Naive thymus-derived CD8-positive, alpha-beta T cell (primary cell): ENCODE measurements around the gene TNNC1. TPM values are rescaled to one million over a fixed set of nuclear protein-coding genes. Genes with fewer than 3 reads are reported as not detected.

Experiments used
- ATAC-seq, 2 donors: fragments of 150-1000 bp; cut with Tn5 transposase in 1 of 2; sonication (Bioruptor Pico), chemical (Tn5 transposase) in 1 of 2; 1 replicate in 1 of 2; 2 replicates in 1 of 2; pipeline ENCODE4 v1.10.0; 2021; ENCODE audit warnings: mild to moderate bottlenecking in 2 of 2, moderate library complexity in 2 of 2
- POLR2A ChIA-PET: fragments of 350-600 bp; sonication (Branson Sonifier 250); formaldehyde crosslinking; loops from one replicate; lab custom pipeline; 2021; ENCODE audit warnings: antibody characterized with exemption; lab: Charles Lee
- DNase-seq, 10 donors: peaks; one replicate each; pipeline versions ENCODE4 v3.0.0 to v3.0.0-alpha.2; 2020 to 2022
- H3K27ac Mint-ChIP-seq, 10 donors: one replicate each; pipeline ENCODE4 v1.8.0; 2020 to 2022; ENCODE audit warnings: mild to moderate bottlenecking in 10 of 10, mixed read lengths in 10 of 10, moderate library complexity in 4 of 10, inconsistent platforms in 1 of 10
- H3K27me3 Mint-ChIP-seq, 5 donors: one replicate each; pipeline ENCODE4 v1.8.0; 2021 to 2022; ENCODE audit warnings: mixed read lengths in 5 of 5
- H3K36me3 Mint-ChIP-seq, 3 donors: one replicate each; pipeline ENCODE4 v1.8.0; 2020 to 2022; ENCODE audit warnings: mixed read lengths in 3 of 3, mild to moderate bottlenecking in 2 of 3, inconsistent platforms in 1 of 3
- H3K4me1 Mint-ChIP-seq, 4 donors: one replicate each; pipeline ENCODE4 v1.8.0; 2021 to 2022; ENCODE audit warnings: mixed read lengths in 4 of 4
- H3K4me3 Mint-ChIP-seq, 10 donors: one replicate each; pipeline ENCODE4 v1.8.0; 2020 to 2022; ENCODE audit warnings: mild to moderate bottlenecking in 10 of 10, mixed read lengths in 10 of 10, moderate library complexity in 6 of 10, inconsistent platforms in 1 of 10
- H3K9me3 Mint-ChIP-seq, 9 donors: one replicate each; pipeline ENCODE4 v1.8.0; 2020 to 2022; ENCODE audit warnings: mixed read lengths in 9 of 9, mild to moderate bottlenecking in 3 of 9, inconsistent platforms in 1 of 9, moderate library complexity in 1 of 9
- polyA plus RNA-seq, 3 donors: library from polyadenylated mRNA; unstranded; fragments of 300-500 nt; fragmentation: Illumina TruSeq; gene quantifications; one replicate each; pipeline ENCODE4 v1.2.3, GENCODE V29; 2021
- total RNA-seq, 8 experiments: library from RNA in 2 of 8; stranded (reverse) in 2 of 8; gene quantifications; one replicate each; pipeline ENCODE4 v1.2.3 and lab custom pipeline; 2021 to 2026

Gene TNNC1
- total and polyA plus RNA-seq, 5 experiments from 2014 or later, result 0.60 to 7.8 (median 1.4) TPM

DNA sequence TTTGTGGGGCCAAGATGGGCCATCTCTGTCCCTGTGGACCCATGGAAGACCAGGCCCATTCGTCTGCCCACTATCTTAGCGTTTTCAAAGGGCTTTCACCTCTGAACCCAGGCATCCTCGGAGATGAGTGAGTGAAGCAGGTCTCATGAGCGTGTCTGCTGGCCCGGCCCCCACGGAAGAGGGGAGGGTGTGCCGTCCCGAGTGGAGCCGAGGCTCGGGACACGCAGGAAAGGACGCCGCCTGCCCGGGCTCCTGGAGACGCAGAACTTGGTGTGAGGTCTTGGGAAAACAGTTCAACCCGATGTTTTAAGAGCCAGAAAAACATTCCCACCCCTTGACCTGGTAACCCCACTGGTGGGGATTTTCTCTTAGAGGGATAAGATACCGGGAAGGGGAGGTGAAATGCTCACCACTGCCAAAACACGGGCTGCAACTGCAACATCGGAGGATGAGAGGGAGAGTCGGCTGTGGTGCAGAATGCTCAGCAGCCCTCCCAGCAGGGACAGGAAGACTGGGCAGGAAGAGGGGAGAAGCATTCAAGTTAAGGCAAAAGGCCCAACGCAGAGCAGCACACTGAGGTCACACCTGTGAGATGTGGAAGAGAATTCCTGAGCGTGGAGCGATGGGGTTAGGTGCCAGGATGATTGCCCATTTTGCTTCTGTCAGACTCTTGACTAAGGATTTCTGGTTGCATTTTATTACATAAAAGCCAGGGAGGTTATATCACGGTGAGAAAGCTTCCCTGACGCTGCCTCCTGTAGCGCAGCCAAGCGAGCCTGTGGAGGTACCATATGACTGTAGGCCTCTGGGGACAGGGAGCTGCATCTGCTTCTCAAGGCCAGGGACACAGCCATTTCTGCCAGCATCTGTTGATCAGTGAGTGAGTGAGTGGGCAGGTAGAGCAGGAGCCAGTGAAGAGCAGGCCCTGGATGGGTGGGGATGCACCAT lies 27.2 kb upstream of the TNNC1 start:
- H3K9me3 Mint-ChIP-seq, result no peaks in the 10 kb centered on the region
- POLR2A ChIA-PET, result no interaction called here
- H3K4me1 Mint-ChIP-seq, result no peaks in the 10 kb centered on the region
- no peaks in the 10 kb centered on the region for H3K27me3 Mint-ChIP-seq
- no peak for DNase-seq
- H3K27ac Mint-ChIP-seq, result peak overlapping the region in 2 of 10 donors; percentile 41 to 84
- peaks cover 0 to 62% (median 11%) of the 10 kb centered on the region in 3 donors for H3K36me3 Mint-ChIP-seq
- no peak overlapping the region for H3K4me3 Mint-ChIP-seq
- ATAC-seq, result peak in 1 of 2 donors; percentile 13

GRCh38 chr3:52479877-52480575 lies 26.2 kb upstream of the TNNC1 start:
- DNase-seq (no peak), ATAC-seq (no peak)
- H3K4me1 Mint-ChIP-seq, result no peaks in the 10 kb centered on the region
- no peaks in the 10 kb centered on the region for H3K9me3 Mint-ChIP-seq
- POLR2A ChIA-PET, result interaction anchor here (0.6 kb wide), 1 partner anchor 84 kb away, joined by 9 read pairs; no protein-coding TSS in a partner anchor
- no peak overlapping the region for H3K4me3 Mint-ChIP-seq
- peaks cover 0 to 70% (median 9%) of the 10 kb centered on the region in 3 donors for H3K36me3 Mint-ChIP-seq
- peak overlapping the region in 2 of 10 donors; percentile 29 to 53 for H3K27ac Mint-ChIP-seq
- no peaks in the 10 kb centered on the region for H3K27me3 Mint-ChIP-seq

DNA sequence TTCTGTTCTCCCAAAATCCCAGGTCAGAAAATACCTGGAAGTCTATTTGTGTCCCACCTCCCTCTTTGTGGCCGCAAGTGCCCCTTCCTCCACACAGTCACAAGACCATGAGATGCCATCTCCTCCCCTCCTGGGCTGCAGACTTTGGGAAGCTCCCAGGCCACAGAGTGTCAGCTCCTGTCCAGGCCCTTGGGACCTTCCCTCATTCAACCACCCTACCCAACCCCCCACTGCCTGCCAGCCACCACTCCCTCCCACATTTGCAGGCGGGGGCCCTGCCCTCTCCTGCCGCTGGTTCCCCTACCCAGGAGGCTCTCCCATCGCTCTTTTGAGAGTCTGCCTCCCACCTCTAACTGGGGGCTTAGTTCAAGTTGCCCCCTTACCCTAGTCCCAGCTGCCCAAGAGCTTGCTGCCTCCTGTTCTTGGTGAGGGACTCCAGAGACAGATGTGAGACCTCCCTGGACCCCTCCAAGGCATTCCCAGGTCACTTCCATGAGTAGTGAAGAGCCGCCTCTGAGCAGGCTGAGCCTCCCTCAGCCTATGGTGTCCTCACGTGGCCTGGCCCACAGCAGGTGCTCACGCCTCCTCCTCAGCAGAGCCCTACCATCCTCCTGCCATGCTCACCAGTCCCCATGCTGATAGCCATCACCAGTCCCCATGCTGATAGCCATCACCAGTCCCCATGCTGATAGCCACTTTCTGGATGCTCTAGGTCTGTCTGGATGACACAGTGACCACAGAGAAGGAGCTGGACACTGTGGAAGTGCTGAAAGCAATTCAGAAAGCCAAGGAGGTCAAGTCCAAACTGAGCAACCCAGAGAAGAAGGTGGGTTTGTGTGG lies 25.4 kb upstream of the TNNC1 start:
- POLR2A ChIA-PET, result interaction anchor here (0.6 kb wide), 1 partner anchor 83 kb away, joined by 9 read pairs; no protein-coding TSS in a partner anchor
- no peaks in the 10 kb centered on the region for H3K4me1 Mint-ChIP-seq
- H3K27me3 Mint-ChIP-seq, result no peaks in the 10 kb centered on the region
- H3K9me3 Mint-ChIP-seq, result no peaks in the 10 kb centered on the region
- ATAC-seq (no peak), DNase-seq (peak in 1 of 10 donors; percentile 45)
- H3K4me3 Mint-ChIP-seq, result peak overlapping the region in 1 of 10 donors; percentile 14
- peaks cover 0 to 75% (median 9%) of the 10 kb centered on the region in 3 donors for H3K36me3 Mint-ChIP-seq
- H3K27ac Mint-ChIP-seq, result peak overlapping the region in 5 of 10 donors; percentile 29 to 62 (median 50)

GRCh38 chr3:52477796-52478095 lies 23.9 kb upstream of the TNNC1 start:
- H3K4me3 Mint-ChIP-seq, result no peak overlapping the region
- H3K27me3 Mint-ChIP-seq, result no peaks in the 10 kb centered on the region
- DNase-seq (no peak), ATAC-seq (no peak)
- H3K36me3 Mint-ChIP-seq, result peaks cover 0 to 82% (median 8%) of the 10 kb centered on the region in 3 donors
- POLR2A ChIA-PET, result no interaction called here
- no peak overlapping the region for H3K27ac Mint-ChIP-seq
- no peaks in the 10 kb centered on the region for H3K9me3 Mint-ChIP-seq
- no peaks in the 10 kb centered on the region for H3K4me1 Mint-ChIP-seq

- Mint-ChIP-seq H3K27ac (no peak overlapping the region), H3K36me3 (peaks cover 0 to 83% (median 8%) of the 10 kb centered on the region in 3 donors), H3K9me3 (no peaks in the 10 kb centered on the region), H3K4me1 (no peaks in the 10 kb centered on the region), H3K4me3 (no peak overlapping the region), H3K27me3 (no peaks in the 10 kb centered on the region)
- peak in 1 of 10 donors; percentile 36 for DNase-seq
- ATAC-seq, result no peak
- POLR2A ChIA-PET, result no interaction called here
Measured at GRCh38 chr3:52477076-52477795, 23.4 kb upstream of the TNNC1 start.

- Mint-ChIP-seq H3K4me1 (peaks cover 0 to 5% (median under 1%) of the 10 kb centered on the region in 4 donors), H3K36me3 (peaks cover 0 to 82% (median 3%) of the 10 kb centered on the region in 3 donors), H3K27me3 (no peaks in the 10 kb centered on the region), H3K27ac (no peak overlapping the region), H3K4me3 (no peak overlapping the region), H3K9me3 (no peaks in the 10 kb centered on the region)
- DNase-seq (peak in 1 of 10 donors; percentile 32), ATAC-seq (no peak)
- POLR2A ChIA-PET, result no interaction called here
Measured at GRCh38 chr3:52473026-52473425, 19.2 kb upstream of the TNNC1 start.

DNA sequence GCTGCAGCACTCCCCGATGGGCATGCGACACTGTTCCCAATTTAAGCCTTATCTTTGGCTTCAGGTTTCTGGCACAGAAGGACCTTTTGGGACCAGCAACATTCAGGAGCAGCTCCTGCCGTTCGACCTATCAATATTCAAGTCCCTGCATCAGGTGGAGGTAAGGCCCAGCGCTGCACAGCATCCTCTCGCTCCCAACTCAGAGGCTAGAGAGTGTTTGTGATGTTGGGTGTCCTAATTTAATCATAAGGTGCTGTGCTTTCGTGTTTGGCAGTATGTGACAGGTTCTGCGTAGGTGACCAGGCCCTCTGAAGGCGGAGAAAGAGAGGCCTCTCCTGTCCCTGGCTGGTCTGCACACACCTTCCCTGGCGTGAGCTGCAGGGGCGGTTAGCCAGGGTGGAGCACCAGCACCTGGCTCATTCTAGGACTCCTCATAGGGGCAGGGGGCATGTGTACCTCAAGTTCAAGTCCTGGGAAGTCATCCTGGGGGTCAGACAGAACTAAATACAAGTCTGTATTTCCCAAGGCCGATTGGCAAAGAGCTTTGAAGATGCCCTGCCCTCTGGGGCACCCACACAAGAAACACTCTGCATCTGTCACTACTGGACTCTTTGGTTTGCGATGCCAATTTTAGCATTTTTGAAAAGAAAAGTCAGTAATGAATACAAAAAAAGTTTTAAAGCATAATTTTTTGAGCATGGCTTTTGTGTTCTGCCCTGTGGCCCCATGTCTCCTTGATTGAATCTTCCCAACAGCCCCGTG lies 18.6 kb upstream of the TNNC1 start:
- Mint-ChIP-seq H3K27me3 (no peaks in the 10 kb centered on the region), H3K27ac (peak overlapping the region in 2 of 10 donors; percentile 12 to 44), H3K36me3 (peaks cover 0 to 78% (median 2%) of the 10 kb centered on the region in 3 donors), H3K4me3 (no peak overlapping the region), H3K4me1 (peaks cover 0 to 5% (median under 1%) of the 10 kb centered on the region in 4 donors), H3K9me3 (no peaks in the 10 kb centered on the region)
- no peak for DNase-seq
- POLR2A ChIA-PET, result no interaction called here
- no peak for ATAC-seq

GRCh38 chr3:52471371-52472238 lies 17.8 kb upstream of the TNNC1 start:
- Mint-ChIP-seq H3K4me3 (no peak overlapping the region), H3K36me3 (peaks cover 0 to 74% (median 2%) of the 10 kb centered on the region in 3 donors), H3K27ac (peak overlapping the region in 1 of 10 donors; percentile 44), H3K27me3 (no peaks in the 10 kb centered on the region), H3K4me1 (peaks cover 0 to 6% (median under 1%) of the 10 kb centered on the region in 4 donors), H3K9me3 (no peaks in the 10 kb centered on the region)
- POLR2A ChIA-PET, result no interaction called here
- ATAC-seq (peak; percentile 35 to 36), DNase-seq (peak in 3 of 10 donors; percentile 17 to 60 (median 20))

DNA sequence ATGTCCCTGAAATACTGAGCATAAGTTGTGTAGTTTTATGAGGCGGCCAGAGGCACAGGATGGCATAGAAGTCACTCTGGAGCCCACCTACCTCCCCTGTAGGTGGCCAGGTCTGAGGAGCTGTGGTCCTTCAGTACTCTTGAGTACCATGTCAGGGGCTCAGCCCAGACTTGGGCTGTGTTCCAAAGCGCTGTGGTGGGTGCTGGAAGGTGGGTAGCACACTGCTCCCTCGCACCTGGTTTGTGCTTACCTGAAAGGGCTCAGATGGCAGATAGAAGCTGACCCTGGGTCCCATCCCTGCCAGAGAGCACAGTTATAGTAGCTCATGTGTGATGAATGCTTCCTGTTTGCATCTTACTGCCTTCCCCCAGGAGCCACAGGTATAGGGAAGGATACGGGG lies 17.1 kb upstream of the TNNC1 start:
- peaks cover 0 to 8% (median under 1%) of the 10 kb centered on the region in 4 donors for H3K4me1 Mint-ChIP-seq
- H3K9me3 Mint-ChIP-seq, result no peaks in the 10 kb centered on the region
- H3K36me3 Mint-ChIP-seq, result peaks cover 0 to 75% (median 2%) of the 10 kb centered on the region in 3 donors
- DNase-seq (peak in 1 of 10 donors; percentile 45), ATAC-seq (no peak)
- peak overlapping the region in 1 of 10 donors; percentile 25 for H3K27ac Mint-ChIP-seq
- no peak overlapping the region for H3K4me3 Mint-ChIP-seq
- no peaks in the 10 kb centered on the region for H3K27me3 Mint-ChIP-seq
- POLR2A ChIA-PET, result no interaction called here

GRCh38 chr3:52469001-52469400 lies 15.2 kb upstream of the TNNC1 start:
- Mint-ChIP-seq H3K27me3 (no peaks in the 10 kb centered on the region), H3K4me3 (no peak overlapping the region), H3K4me1 (peaks cover 0 to 14% (median under 1%) of the 10 kb centered on the region in 4 donors), H3K9me3 (no peaks in the 10 kb centered on the region), H3K36me3 (peaks cover 0 to 73% (median 2%) of the 10 kb centered on the region in 3 donors), H3K27ac (peak overlapping the region in 4 of 10 donors; percentile 24 to 69 (median 36))
- POLR2A ChIA-PET, result no interaction called here
- no peak for ATAC-seq
- no peak for DNase-seq
